K562 (cell line): ENCODE data around the gene SH3D19. TPM values are rescaled to one million over a fixed set of nuclear protein-coding genes. Genes with fewer than 3 reads are reported as not detected.

Experiments
- BRD4 ChIP-seq: fragments of 200-600 bp; sonication (generic); IDR thresholded peaks from 2 replicates; pipeline ENCODE4 v1.6.1; 2017; ENCODE audit warnings: inconsistent platforms
- CAMTA2 ChIP-seq: fragments of 250-450 bp; sonication (Bioruptor Pico); conservative IDR thresholded peaks from 2 replicates; pipeline ENCODE4 v1.5.1; 2022
- CCAR2 ChIP-seq: fragments of 200-400 bp; formaldehyde crosslinking; IDR thresholded peaks from 2 replicates; pipeline ENCODE4 v1.6.1; 2017; ENCODE audit warnings: mild to moderate bottlenecking, low read depth, low read length
- CHD1 ChIP-seq: fragments of 200-600 bp; sonication (generic); IDR thresholded peaks from one replicate; pipeline ENCODE4 v1.6.1; 2012; ENCODE audit warnings: mild to moderate bottlenecking, moderate library complexity, low read length, inconsistent platforms
- FOXP4 ChIP-seq: sonication (generic); formaldehyde crosslinking; IDR thresholded peaks from 2 replicates; pipeline ENCODE4 v1.8.0; 2022; ENCODE audit warnings: mild to moderate bottlenecking, missing genetic modification reagents, borderline replicate concordance
- GATAD2A ChIP-seq: fragments of 450-650 bp; IDR thresholded peaks from 2 replicates; pipeline ENCODE4 v1.6.1; 2017
- HLTF ChIP-seq: fragments of 450-650 bp; IDR thresholded peaks from 2 replicates; pipeline ENCODE4 v1.6.1; 2016
- MCM7 ChIP-seq, 2 experiments: fragments of 450-650 bp; IDR thresholded peaks; 2 replicates each; pipeline ENCODE4 v1.6.1; 2016 to 2018
- NR4A1 ChIP-seq, 2 experiments: fragments of 250-450 bp in 1 of 2; fragments of 450-650 bp in 1 of 2; sonication (Bioruptor Pico) in 1 of 2; IDR thresholded peaks; 2 replicates each; pipeline versions ENCODE4 v1.4.0 to v1.6.1; 2016 to 2020; ENCODE audit warnings: mild to moderate bottlenecking in 2 of 2, missing compliant biosample characterization in 1 of 2, missing genetic modification characterization in 1 of 2, moderate library complexity in 1 of 2
- POLR2B ChIP-seq: fragments of 450-650 bp; IDR thresholded peaks from 2 replicates; pipeline ENCODE4 v1.6.1; 2018; ENCODE audit warnings: low read depth; ENCODE audit not compliant: partially characterized antibody
- POU5F1 ChIP-seq: fragments of 150-350 bp; IDR thresholded peaks from 2 replicates; pipeline ENCODE4 v1.6.1; 2014; ENCODE audit warnings: borderline replicate concordance, low read length, low read depth, mild to moderate bottlenecking; ENCODE audit not compliant: partially characterized antibody
- PPARD ChIP-seq: fragments of 250-450 bp; sonication (Bioruptor Pico); IDR thresholded peaks from 2 replicates; pipeline ENCODE4 v1.8.0; 2022; ENCODE audit warnings: inconsistent platforms, mild to moderate bottlenecking, moderate library complexity
- PREB ChIP-seq: sonication (generic); formaldehyde crosslinking; IDR thresholded peaks from 2 replicates; pipeline ENCODE4 v1.8.1; 2023; ENCODE audit warnings: mild to moderate bottlenecking, missing genetic modification reagents
- SIN3B ChIP-seq: fragments of 450-650 bp; IDR thresholded peaks from 2 replicates; pipeline ENCODE4 v1.6.1; 2017; ENCODE audit warnings: low read depth, mild to moderate bottlenecking, moderate library complexity
- ZNF175 ChIP-seq: fragments of 200-800 bp; sonication (Bioruptor generic); IDR thresholded peaks from 2 replicates; pipeline ENCODE4 v1.6.1; 2016; ENCODE audit warnings: low read depth, mild to moderate bottlenecking, missing genetic modification characterization, missing compliant biosample characterization
- ZNF395 ChIP-seq: fragments of 200-800 bp; sonication (Bioruptor generic); IDR thresholded peaks from 2 replicates; pipeline ENCODE4 v1.6.1; 2017; ENCODE audit warnings: missing genetic modification characterization, missing compliant biosample characterization
- ZNF561 ChIP-seq: fragments of 450-650 bp; formaldehyde crosslinking; conservative IDR thresholded peaks from 2 replicates; pipeline ENCODE4 v1.4.0; 2020; ENCODE audit warnings: mild to moderate bottlenecking, moderate library complexity
- ZNF740 ChIP-seq, 3 experiments: fragments of 200-800 bp in 1 of 3; sonication (Bioruptor generic) in 1 of 3; sonication (generic) in 1 of 3; formaldehyde crosslinking in 1 of 3; IDR thresholded peaks; 2 replicates each; pipeline versions ENCODE4 v1.6.1 to v1.8.0; 2016 to 2022; ENCODE audit warnings: mild to moderate bottlenecking in 2 of 3, missing compliant biosample characterization in 2 of 3, missing genetic modification characterization in 2 of 3, missing genetic modification reagents in 1 of 3
- polyA plus RNA-seq, 8 experiments: library from polyadenylated mRNA; depleted of rRNA in 4 of 8; stranded (reverse) in 5 of 8; unstranded in 3 of 8; fragments of >200 nt; fragmentation: Nextera tagmentation in 2 of 8; fragmentation: Illumina TruSeq in 1 of 8; extraction: Ambion mirVana in 2 of 8; extraction: Trizol in 1 of 8; gene quantifications; 2 replicates each; pipeline versions ENCODE4 v1.2.1 to v1.2.3, GENCODE V29; 2011 to 2014; ENCODE audit warnings: inconsistent platforms in 1 of 8, missing spikeins in 1 of 8
- total RNA-seq, 7 experiments: library from RNA; depleted of rRNA in 6 of 7; stranded (reverse); fragments of >200 nt in 6 of 7; fragmentation: Illumina TruSeq in 2 of 7; extraction: Trizol in 2 of 7; gene quantifications; 2 replicates each; pipeline versions ENCODE4 v1.2.1 to v1.2.3, GENCODE V29; 2011 to 2021; ENCODE audit warnings: low replicate concordance in 1 of 7

Gene SH3D19
- total and polyA plus RNA-seq, 9 of the 15 experiments (the other 6 are each of a cell fraction or from before 2014, with no cell fraction given), result 0.42 to 2.2 (median 1.1) TPM; not detected in 6

- no peak for TF ChIP-seq CCAR2
- TF ChIP-seq ZNF175, result 0 out of 2 replicates have a peak, but pooled peaks have one; percentile 42
- no peak for TF ChIP-seq NR4A1 (CRISPR knock-in tag; IDR thresholded peaks at IDR 0.05)
- TF ChIP-seq NR4A1 (tag; IDR thresholded peaks at IDR 0.05), result 0 out of 2 replicates have a peak, but pooled peaks have one; percentile 50
- TF ChIP-seq GATAD2A, result no peak
- no peak for TF ChIP-seq CAMTA2 (CRISPR knock-in tag)
- no peak for TF ChIP-seq ZNF561 (CRISPR knock-in tag)
- TF ChIP-seq POLR2B, result peak; percentile 99
- no peak for TF ChIP-seq CHD1
- peak; percentile 98 for TF ChIP-seq BRD4
- TF ChIP-seq PREB (CRISPR knock-in tag), result peak; percentile 98; the same call in 1 of the 2 replicates
- 0 out of 2 replicates have a peak, but pooled peaks have one; percentile 17 for TF ChIP-seq ZNF740 (CRISPR knock-in tag; IDR thresholded peaks at IDR 0.05)
- no peak for TF ChIP-seq ZNF740 (tag; IDR thresholded peaks at IDR 0.05)
- peak; percentile 32 for TF ChIP-seq HLTF
- peak; percentile 65 for TF ChIP-seq POU5F1
- 0 out of 4 replicates have a peak, but pooled peaks of 1 of the 2 experiments have one; percentile 43 for TF ChIP-seq MCM7 (IDR thresholded peaks at IDR 0.05)
- TF ChIP-seq SIN3B, result peak; percentile 77
- TF ChIP-seq PPARD, result no peak
- peak; percentile 87 for TF ChIP-seq FOXP4 (CRISPR knock-in tag)
- no peak for TF ChIP-seq ZNF395 (CRISPR knock-in tag)
Observed at GRCh38 chr4:151099229-151099975, 226.0 kb downstream of the SH3D19 start, which contains the start of gene RPS3A (continued).
